ENCODE measurements around the gene SMIM12.
A peak's percentile ranks its signal among the peaks of the same experiment; 100 is the strongest.
"Not testable (repeated sequence)": the region's sequence is repeated elsewhere in the genome, so short reads cannot be mapped to it uniquely, and the experiment has no call there.

Gene SMIM12

GRCh38 chr1:34842073-34842472 lies 17.5 kb downstream of the SMIM12 start:
- DNase-seq, result no peak

GRCh38 chr1:34840426-34840825 lies 19.1 kb downstream of the SMIM12 start:
- no peak for DNase-seq

GRCh38 chr1:34839526-34840305 lies 19.8 kb downstream of the SMIM12 start:
- no peak for DNase-seq

GRCh38 chr1:34833711-34834110 lies 25.8 kb downstream of the SMIM12 start:
- no peak for DNase-seq

- no peak for DNase-seq
These were observed 27.8 kb downstream of the SMIM12 start for GRCh38 chr1:34831721-34832246.

- DNase-seq, result no peak
These were observed 30.3 kb downstream of the SMIM12 start for GRCh38 chr1:34829250-34829649.

- no peak for DNase-seq
These were observed 30.9 kb downstream of the SMIM12 start for GRCh38 chr1:34828611-34829010.

GRCh38 chr1:34827341-34827941 lies 32.1 kb downstream of the SMIM12 start:
- no peak for DNase-seq

- peak; percentile 46 for DNase-seq
These were observed 34.0 kb downstream of the SMIM12 start for GRCh38 chr1:34825455-34826091.

- DNase-seq, result no peak
These were observed 34.6 kb downstream of the SMIM12 start for GRCh38 chr1:34824817-34825454.

- no peak for DNase-seq
These were observed 37.3 kb downstream of the SMIM12 start for GRCh38 chr1:34822202-34822601.

GRCh38 chr1:34818862-34819261 lies 40.7 kb downstream of the SMIM12 start:
- DNase-seq, result not testable (repeated sequence)

GRCh38 chr1:34816778-34817177 lies 42.8 kb downstream of the SMIM12 start:
- no peak for DNase-seq

GRCh38 chr1:34816332-34816731 lies 43.2 kb downstream of the SMIM12 start:
- DNase-seq, result no peak

- not testable (repeated sequence) for DNase-seq
These were observed 48.8 kb downstream of the SMIM12 start for GRCh38 chr1:34810781-34811180.

GRCh38 chr1:34808051-34808810 lies 51.3 kb downstream of the SMIM12 start:
- DNase-seq, result no peak

GRCh38 chr1:34806396-34806795 lies 53.2 kb downstream of the SMIM12 start:
- DNase-seq, result no peak

- no peak for DNase-seq
These were observed 55.8 kb downstream of the SMIM12 start for GRCh38 chr1:34803770-34804169.

Measured in NCI-H510A treated with DMSO at 0.1 percent for 48 hours (cell line).